Measurements from ENCODE around the gene CD151. TPM values are rescaled to one million over a fixed set of nuclear protein-coding genes. Genes with fewer than 3 reads are reported as not detected.

CD151 gene
- total RNA-seq, 1 experiment from 2014 or later = 127 TPM

GRCh38 chr11:818396-819128 is 14.2 kb upstream of the CD151 start, which contains the start of gene PNPLA2:
Gene PNPLA2, plus strand, starts transcription at chr11:818914. Its CDS starts 805 bp downstream, at chr11:819719.
- ChIA-PET POLR2A (ENCODE audit: low non-redundant PET) (interaction anchor here (0.6 to 1.0 kb wide), 2 partner anchors 9 to 112 kb away, joined by 3 to 8 read pairs; partner anchors contain the start of gene RPLP2), CTCF (no interaction called here)
- peak within 1 kb of the TSS; percentile 82 for H3K4me3 ChIP-seq (ENCODE audit: low read depth, low read length, poor library complexity, severe bottlenecking)
- intact Hi-C loops (cut with micrococcal nuclease; ENCODE audit: unreplicated experiment) = no loop called here
- peaks cover 6% of the 10 kb centered on the region for H3K4me1 ChIP-seq (ENCODE audit: insufficient read depth, low read length, poor library complexity, severe bottlenecking)
- H3K9me3 ChIP-seq (ENCODE audit: low read depth, low read length, poor library complexity, severe bottlenecking) = no peaks in the 10 kb centered on the region
- no peak for DNase-seq (ENCODE audit: low spot score)
- H3K27ac ChIP-seq (ENCODE audit: low read depth, low read length, poor library complexity, severe bottlenecking) = peak within 1 kb of the TSS; percentile 87
- H3K27me3 ChIP-seq (replicated peaks; ENCODE audit: insufficient read depth, low read depth, low read length, poor library complexity) = no peaks in the 10 kb centered on the region
- peaks cover 4% of the 10 kb centered on the region for H3K36me3 ChIP-seq (ENCODE audit: insufficient read depth, low read length, poor library complexity, severe bottlenecking)
- TF ChIP-seq CTCF (conservative IDR thresholded peaks at IDR 0.05; ENCODE audit: low read depth, low read length) (no peak), EZH2 (IDR thresholded peaks at IDR 0.05; ENCODE audit: borderline replicate concordance, low read depth, low read length, poor library complexity, severe bottlenecking) (no peak)
- no TSS peak for BruUV-seq (replicated peaks)

GRCh38 chr11:819129-819931 is 13.4 kb upstream of the CD151 start:
- intact Hi-C loops (cut with micrococcal nuclease; ENCODE audit: unreplicated experiment) = no loop called here
- no peaks in the 10 kb centered on the region for H3K27me3 ChIP-seq (replicated peaks; ENCODE audit: insufficient read depth, low read depth, low read length, poor library complexity)
- TF ChIP-seq CTCF (conservative IDR thresholded peaks at IDR 0.05; ENCODE audit: low read depth, low read length) (no peak), EZH2 (IDR thresholded peaks at IDR 0.05; ENCODE audit: borderline replicate concordance, low read depth, low read length, poor library complexity, severe bottlenecking) (no peak)
- ChIA-PET POLR2A (ENCODE audit: low non-redundant PET) (interaction anchor here (0.6 to 1.0 kb wide), 4 partner anchors 10 to 464 kb away, joined by 3 to 8 read pairs (median 3); partner anchors contain the start of gene RPLP2), CTCF (no interaction called here)
- H3K27ac ChIP-seq (ENCODE audit: low read depth, low read length, poor library complexity, severe bottlenecking) = peak overlapping the region; percentile 87
- no TSS peak for BruUV-seq (replicated peaks)
- no peaks in the 10 kb centered on the region for H3K36me3 ChIP-seq (ENCODE audit: insufficient read depth, low read length, poor library complexity, severe bottlenecking)
- H3K4me1 ChIP-seq (ENCODE audit: insufficient read depth, low read length, poor library complexity, severe bottlenecking) = peaks cover 6% of the 10 kb centered on the region
- DNase-seq (ENCODE audit: low spot score) = peak; percentile 93
- H3K4me3 ChIP-seq (ENCODE audit: low read depth, low read length, poor library complexity, severe bottlenecking) = peak overlapping the region; percentile 82
- no peaks in the 10 kb centered on the region for H3K9me3 ChIP-seq (ENCODE audit: low read depth, low read length, poor library complexity, severe bottlenecking)

- Histone ChIP-seq H3K9me3 (ENCODE audit: low read depth, low read length, poor library complexity, severe bottlenecking) (no peaks in the 10 kb centered on the region), H3K4me1 (ENCODE audit: insufficient read depth, low read length, poor library complexity, severe bottlenecking) (peaks cover 6% of the 10 kb centered on the region), H3K4me3 (ENCODE audit: low read depth, low read length, poor library complexity, severe bottlenecking) (peak overlapping the region; percentile 82), H3K27ac (ENCODE audit: low read depth, low read length, poor library complexity, severe bottlenecking) (peak overlapping the region; percentile 87), H3K36me3 (ENCODE audit: insufficient read depth, low read length, poor library complexity, severe bottlenecking) (peaks cover 3% of the 10 kb centered on the region), H3K27me3 (replicated peaks; ENCODE audit: insufficient read depth, low read depth, low read length, poor library complexity) (no peaks in the 10 kb centered on the region)
- ChIA-PET CTCF (no interaction called here), POLR2A (ENCODE audit: low non-redundant PET) (interaction anchor here (0.7 kb wide), 1 partner anchor 464 kb away, joined by 3 read pairs; no protein-coding TSS in a partner anchor)
- TF ChIP-seq CTCF (conservative IDR thresholded peaks at IDR 0.05; ENCODE audit: low read depth, low read length) (no peak), EZH2 (IDR thresholded peaks at IDR 0.05; ENCODE audit: borderline replicate concordance, low read depth, low read length, poor library complexity, severe bottlenecking) (no peak)
- BruUV-seq (replicated peaks) = TSS peak; percentile 44
- DNase-seq (ENCODE audit: low spot score) = peak; percentile 76
- intact Hi-C loops (cut with micrococcal nuclease; ENCODE audit: unreplicated experiment) = no loop called here
Observed at GRCh38 chr11:819943-820649, 12.7 kb upstream of the CD151 start.
